GM12865 (cell line): ENCODE measurements around the gene ALOX15.

Experiments used
- DNase-seq: peaks from one replicate; pipeline ENCODE4 v3.0.0; 2010; ENCODE audit warnings: low read depth
- H3K4me3 ChIP-seq: 2 replicates; pipeline ENCODE4 v1.5.1; 2011; ENCODE audit warnings: mild to moderate bottlenecking, low read depth, low read length, control low read depth
- TF ChIP-seq, protein P1 (sequence below): IDR thresholded peaks from 2 replicates; pipeline ENCODE4 v1.5.1; 2011; ENCODE audit warnings: low read length, control low read depth, low read depth, inconsistent platforms; ENCODE audit not compliant: insufficient read depth; ENCODE audit errors: missing control alignments

Gene ALOX15

DNA sequence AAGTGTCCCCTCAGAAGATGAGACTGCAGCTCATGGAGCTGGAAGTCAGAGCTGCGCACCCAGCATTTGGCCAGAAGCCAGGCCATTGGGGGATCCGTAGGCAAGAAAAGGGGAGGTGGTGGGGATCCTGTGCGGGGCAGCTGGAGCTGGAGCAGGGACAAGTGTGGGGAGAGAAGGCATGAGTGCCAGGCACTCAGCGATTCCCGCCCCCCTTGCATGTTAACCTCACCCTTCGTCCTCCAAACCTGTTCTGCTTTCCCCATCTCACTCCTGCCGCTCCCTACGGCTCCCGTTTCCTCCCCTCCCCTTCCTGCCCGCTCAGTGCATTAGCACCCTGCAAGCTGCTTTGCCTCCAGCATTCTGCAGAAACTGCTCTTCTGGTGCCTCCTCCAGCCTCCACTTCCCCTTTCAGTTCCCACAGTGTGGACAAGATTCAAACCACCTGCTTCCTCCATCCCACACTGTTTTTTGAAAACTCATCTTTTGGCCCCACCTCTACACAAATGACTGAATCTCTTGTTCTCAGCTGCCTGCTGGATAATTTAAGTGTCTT, 5.6 kb downstream of the ALOX15 start:
- TF ChIP-seq, protein P1, sequence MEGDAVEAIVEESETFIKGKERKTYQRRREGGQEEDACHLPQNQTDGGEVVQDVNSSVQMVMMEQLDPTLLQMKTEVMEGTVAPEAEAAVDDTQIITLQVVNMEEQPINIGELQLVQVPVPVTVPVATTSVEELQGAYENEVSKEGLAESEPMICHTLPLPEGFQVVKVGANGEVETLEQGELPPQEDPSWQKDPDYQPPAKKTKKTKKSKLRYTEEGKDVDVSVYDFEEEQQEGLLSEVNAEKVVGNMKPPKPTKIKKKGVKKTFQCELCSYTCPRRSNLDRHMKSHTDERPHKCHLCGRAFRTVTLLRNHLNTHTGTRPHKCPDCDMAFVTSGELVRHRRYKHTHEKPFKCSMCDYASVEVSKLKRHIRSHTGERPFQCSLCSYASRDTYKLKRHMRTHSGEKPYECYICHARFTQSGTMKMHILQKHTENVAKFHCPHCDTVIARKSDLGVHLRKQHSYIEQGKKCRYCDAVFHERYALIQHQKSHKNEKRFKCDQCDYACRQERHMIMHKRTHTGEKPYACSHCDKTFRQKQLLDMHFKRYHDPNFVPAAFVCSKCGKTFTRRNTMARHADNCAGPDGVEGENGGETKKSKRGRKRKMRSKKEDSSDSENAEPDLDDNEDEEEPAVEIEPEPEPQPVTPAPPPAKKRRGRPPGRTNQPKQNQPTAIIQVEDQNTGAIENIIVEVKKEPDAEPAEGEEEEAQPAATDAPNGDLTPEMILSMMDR: no peak

DNA sequence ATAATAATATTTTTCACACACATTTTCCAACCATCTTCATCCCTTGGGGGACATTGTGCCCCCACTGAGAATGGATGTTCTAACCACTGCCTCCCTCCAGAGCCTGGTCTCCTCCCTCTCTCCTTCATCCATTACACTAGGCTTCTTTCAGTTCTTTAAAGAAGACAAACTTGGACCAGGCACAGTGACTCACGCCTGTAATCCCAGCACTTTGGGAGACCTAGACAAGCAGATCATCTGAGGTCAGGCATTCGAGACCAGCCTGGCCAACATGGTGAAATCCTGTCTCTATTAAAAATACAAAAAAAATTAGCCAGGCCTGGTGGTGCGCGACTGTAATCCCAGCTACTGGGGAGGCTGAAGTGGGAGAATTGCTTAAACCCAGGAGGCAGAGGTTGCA, 6.5 kb downstream of the ALOX15 start:
- TF ChIP-seq, protein P1: no peak
- no peak for DNase-seq
- no peak overlapping the region for H3K4me3 ChIP-seq

More for the DNA sequence above, 5.6 kb downstream of the ALOX15 start:
- DNase-seq: peak; percentile 74
- no peak overlapping the region for H3K4me3 ChIP-seq

DNA sequence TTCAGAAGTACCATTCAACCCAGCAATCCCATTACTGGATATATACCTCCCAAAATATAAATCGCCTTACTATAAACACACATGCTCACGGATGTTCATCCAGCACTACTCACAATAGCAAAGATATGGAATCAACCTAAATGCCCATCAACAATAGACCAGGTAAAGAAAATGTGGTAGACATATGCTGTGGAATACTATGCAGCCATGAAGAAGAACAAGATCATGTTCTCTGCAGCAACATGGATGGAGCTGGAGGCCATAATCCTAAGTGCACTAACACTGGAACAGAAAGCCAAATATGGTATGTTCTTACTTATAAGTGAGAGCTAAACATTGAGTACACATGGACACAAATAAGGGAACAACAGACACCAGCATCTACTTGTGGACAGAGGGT, 7.8 kb downstream of the ALOX15 start:
- TF ChIP-seq, protein P1: no peak
- no peak for DNase-seq
- no peak overlapping the region for H3K4me3 ChIP-seq

DNA sequence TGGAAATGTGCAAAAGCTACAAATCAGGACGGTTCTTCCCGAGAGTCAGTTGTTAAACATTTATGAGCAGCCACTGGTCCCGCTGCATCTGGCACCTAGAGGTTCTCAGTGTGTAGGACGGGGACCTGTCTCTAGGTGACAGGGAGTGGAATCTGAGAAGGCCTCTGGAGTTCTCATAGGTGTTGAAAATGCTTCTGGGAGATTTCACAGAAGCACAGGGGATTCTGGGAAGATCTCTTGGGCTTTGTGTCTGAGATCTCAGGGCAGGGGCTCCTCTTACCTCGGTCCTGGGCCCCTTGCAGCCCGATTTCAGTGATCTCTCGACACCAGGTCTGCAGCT, 8.9 kb downstream of the ALOX15 start:
- TF ChIP-seq, protein P1: no peak
- H3K4me3 ChIP-seq: no peak overlapping the region
- no peak for DNase-seq

DNA sequence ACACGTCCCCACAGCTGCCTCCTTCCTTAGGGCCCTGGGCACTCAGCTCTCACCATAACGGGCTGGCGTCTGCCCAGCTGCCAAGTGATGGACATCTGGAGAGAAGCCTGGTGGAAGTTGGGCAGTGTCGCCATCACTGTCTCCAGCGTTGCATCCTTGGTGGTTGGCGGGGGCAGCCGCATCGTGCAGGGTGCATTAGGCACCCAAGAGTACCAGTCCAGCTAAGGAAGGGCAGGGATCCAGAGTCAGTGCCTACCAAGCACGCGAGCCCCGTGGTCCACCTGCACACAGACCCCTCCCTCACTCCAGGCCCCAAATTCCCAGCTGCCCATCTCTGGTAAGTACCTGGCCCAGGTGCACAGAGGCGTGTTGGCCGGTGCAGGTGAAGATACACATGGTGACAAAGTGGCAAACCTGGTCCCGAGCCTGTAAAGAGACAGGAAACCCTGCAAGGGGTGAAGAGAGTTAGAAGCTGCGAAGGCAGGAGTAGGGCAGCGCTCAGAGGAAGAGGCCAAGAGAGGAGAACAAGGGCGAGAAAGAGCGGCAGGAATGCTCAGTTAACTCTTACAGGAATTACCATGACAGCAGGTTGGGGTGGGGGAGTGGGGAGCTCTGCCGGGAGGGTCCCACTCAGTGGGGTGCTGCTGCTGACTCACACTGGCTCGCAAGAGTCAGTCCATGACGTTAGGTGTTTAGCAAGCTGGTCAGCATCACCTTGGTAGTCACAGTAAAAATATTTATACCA, 9.5 kb downstream of the ALOX15 start:
- no peak overlapping the region for H3K4me3 ChIP-seq
- TF ChIP-seq, protein P1: no peak
- no peak for DNase-seq

DNA sequence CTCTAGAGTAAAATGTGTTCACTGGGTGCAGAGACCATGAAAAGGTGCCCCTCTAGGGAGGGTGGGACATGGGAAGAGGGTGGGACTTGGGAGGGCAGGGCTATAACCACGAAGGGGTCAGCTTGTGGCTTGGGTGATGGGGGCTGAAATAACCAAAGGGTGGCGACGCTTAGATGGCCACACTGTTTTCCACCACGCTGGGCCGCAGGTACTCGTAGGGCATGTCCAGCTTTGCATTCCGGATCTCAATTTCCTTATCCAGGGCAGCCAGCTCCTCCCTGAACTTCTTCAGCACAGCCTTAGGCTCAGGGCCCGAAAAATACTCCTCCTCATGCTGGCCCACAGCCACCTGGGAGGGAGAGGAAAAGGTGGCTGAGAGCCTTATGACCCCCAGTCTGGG, 10.0 kb downstream of the ALOX15 start:
- TF ChIP-seq, protein P1: no peak
- H3K4me3 ChIP-seq: no peak overlapping the region
- no peak for DNase-seq

DNA sequence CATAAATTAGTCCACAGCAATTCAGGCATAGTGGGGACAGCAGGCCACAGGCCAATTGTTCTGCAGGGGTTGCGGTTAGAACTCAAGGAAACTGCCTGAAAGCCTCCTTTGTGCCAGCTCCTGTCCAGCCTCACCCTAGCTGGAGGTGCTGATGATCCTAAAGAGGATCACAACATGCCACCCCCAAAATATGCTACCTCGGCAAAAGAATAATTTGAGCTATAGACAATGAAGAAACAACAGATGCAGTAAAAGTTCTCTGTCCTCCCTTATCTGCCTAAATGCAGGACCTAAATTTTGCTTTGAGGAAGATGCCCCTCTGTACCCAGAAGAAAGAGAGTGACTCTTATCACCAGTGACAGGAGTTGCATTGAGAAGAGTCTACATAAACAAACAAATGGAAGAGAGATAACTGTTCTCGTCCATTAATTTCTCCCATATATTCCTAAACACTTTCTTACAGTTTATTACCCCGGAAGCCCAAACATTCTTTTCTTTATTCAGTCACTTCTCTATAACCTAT, 14.7 kb downstream of the ALOX15 start:
- DNase-seq: no peak
- TF ChIP-seq, protein P1: no peak

More for the DNA sequence above, 14.7 kb downstream of the ALOX15 start:
- no peak overlapping the region for H3K4me3 ChIP-seq
